Glutamatergic neuron (in vitro differentiated cells): ENCODE measurements around the gene THBS1. TPM values are rescaled to one million over a fixed set of nuclear protein-coding genes. Genes with fewer than 3 reads are reported as not detected.

Experiments used
- DNase-seq: peaks from one replicate; pipeline ENCODE4 v3.0.0; 2022
- H3K27ac Mint-ChIP-seq: one replicate; pipeline ENCODE4 v1.8.0; 2020; ENCODE audit warnings: mild to moderate bottlenecking, mixed read lengths, inconsistent platforms; ENCODE audit not compliant: unreplicated experiment
- H3K27me3 Mint-ChIP-seq: one replicate; pipeline ENCODE4 v1.8.0; 2020; ENCODE audit warnings: mild to moderate bottlenecking, moderate library complexity, mixed read lengths, inconsistent platforms; ENCODE audit not compliant: unreplicated experiment
- H3K36me3 Mint-ChIP-seq: one replicate; pipeline ENCODE4 v1.8.0; 2020; ENCODE audit warnings: mild to moderate bottlenecking, mixed read lengths, inconsistent platforms; ENCODE audit not compliant: unreplicated experiment
- H3K4me1 Mint-ChIP-seq: one replicate; pipeline ENCODE4 v1.8.0; 2020; ENCODE audit warnings: mild to moderate bottlenecking, low read depth, mixed read lengths, inconsistent platforms; ENCODE audit not compliant: unreplicated experiment
- H3K4me3 Mint-ChIP-seq: one replicate; pipeline ENCODE4 v1.8.0; 2020; ENCODE audit warnings: mild to moderate bottlenecking, mixed read lengths, inconsistent platforms; ENCODE audit not compliant: unreplicated experiment
- H3K9me3 Mint-ChIP-seq: one replicate; pipeline ENCODE4 v1.8.0; 2020; ENCODE audit warnings: mild to moderate bottlenecking, moderate library complexity, mixed read lengths, inconsistent platforms; ENCODE audit not compliant: unreplicated experiment
- total RNA-seq: library from RNA; stranded (reverse); fragmentation: NEBNext Ultra II Directional; extraction: Animal tissue kit (Norgen Biotek cat#: 25700); gene quantifications from one replicate; pipeline ENCODE4 v1.2.1, GENCODE V29; 2021; ENCODE audit not compliant: unreplicated experiment
- TF ChIP-seq, protein P1 (sequence below): fragments of 200-600 bp; sonication (generic); IDR thresholded peaks from one replicate; pipeline ENCODE4 v1.5.0; 2021; ENCODE audit not compliant: partially characterized antibody, unreplicated experiment

Gene THBS1
- total RNA-seq, 1 donor from 2014 or later: 0.83 TPM

DNA sequence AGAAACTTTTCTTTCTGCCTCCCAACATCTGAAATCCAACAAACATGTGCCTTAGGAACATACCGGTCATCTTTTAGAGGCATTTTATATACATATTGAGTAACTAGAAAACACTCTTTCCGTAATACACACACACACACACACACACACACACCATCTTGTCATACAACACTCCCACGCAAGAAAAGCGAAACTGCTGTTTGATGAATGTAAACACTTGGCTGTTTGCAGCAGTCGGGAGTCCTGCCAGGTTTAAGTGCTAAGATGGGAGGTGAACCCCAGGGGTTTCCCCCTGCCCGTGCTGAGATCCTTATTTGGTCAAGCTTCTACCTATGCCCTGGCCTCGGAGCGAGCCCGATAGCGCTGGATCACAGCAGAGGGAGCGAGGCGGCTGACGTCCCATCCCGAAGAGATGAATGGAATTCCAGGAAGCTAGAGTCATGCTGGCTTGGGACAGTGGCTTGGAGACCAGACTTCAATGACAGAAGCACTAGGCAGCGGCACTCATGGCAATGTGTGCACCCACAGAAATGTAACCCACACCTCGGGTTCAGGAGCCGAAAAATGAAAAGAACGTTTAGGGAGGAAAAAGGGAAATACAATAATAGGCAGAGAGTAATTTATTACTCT, 1.3 kb upstream of the THBS1 start:
- Mint-ChIP-seq H3K9me3 (peaks cover 4% of the 10 kb centered on the region), H3K27me3 (peaks cover 14% of the 10 kb centered on the region), H3K4me3 (peak overlapping the region; percentile 88), H3K4me1 (peaks cover 7% of the 10 kb centered on the region), H3K27ac (no peak overlapping the region), H3K36me3 (no peaks in the 10 kb centered on the region)
- DNase-seq: no peak
- TF ChIP-seq, protein P1, sequence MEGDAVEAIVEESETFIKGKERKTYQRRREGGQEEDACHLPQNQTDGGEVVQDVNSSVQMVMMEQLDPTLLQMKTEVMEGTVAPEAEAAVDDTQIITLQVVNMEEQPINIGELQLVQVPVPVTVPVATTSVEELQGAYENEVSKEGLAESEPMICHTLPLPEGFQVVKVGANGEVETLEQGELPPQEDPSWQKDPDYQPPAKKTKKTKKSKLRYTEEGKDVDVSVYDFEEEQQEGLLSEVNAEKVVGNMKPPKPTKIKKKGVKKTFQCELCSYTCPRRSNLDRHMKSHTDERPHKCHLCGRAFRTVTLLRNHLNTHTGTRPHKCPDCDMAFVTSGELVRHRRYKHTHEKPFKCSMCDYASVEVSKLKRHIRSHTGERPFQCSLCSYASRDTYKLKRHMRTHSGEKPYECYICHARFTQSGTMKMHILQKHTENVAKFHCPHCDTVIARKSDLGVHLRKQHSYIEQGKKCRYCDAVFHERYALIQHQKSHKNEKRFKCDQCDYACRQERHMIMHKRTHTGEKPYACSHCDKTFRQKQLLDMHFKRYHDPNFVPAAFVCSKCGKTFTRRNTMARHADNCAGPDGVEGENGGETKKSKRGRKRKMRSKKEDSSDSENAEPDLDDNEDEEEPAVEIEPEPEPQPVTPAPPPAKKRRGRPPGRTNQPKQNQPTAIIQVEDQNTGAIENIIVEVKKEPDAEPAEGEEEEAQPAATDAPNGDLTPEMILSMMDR: no peak

- Mint-ChIP-seq H3K36me3 (no peaks in the 10 kb centered on the region), H3K27ac (no peak overlapping the region), H3K27me3 (peaks cover 14% of the 10 kb centered on the region), H3K4me3 (peak overlapping the region; percentile 88), H3K9me3 (peaks cover 4% of the 10 kb centered on the region), H3K4me1 (peaks cover 7% of the 10 kb centered on the region)
- TF ChIP-seq, protein P1: peak; percentile 99
- peak; percentile 92 for DNase-seq
Measured at GRCh38 chr15:39580117-39580484, 778 bp upstream of the THBS1 start.

DNA sequence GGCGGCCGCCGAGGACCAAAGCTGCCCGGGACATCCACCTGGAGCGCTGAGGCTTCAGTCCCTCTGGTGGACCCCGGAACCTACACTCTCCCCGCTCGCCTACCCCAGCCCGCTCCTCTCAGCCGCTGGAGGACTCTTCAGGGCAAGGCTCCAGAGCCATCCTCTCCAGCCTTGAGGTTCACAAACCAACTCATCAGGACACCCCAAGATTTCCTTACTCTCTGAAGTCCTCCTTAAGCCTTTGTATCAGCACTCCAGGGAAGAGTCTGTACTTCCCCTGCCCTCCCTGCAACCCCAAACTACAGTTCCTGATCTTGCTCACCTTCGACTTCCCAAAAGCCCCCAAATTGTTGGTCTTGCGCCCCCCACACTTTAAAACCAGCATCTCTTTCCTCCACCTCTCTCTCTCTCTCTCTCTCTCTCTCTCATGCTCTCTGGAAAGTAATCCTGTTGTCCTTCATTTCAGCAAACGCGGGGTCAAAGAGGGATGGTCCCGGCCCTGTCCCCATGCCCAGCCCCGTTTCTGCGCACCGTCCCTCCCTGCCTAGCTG, 438 bp downstream of the THBS1 start:
- Mint-ChIP-seq H3K27me3 (peaks cover 14% of the 10 kb centered on the region), H3K4me1 (peaks cover 15% of the 10 kb centered on the region), H3K27ac (no peak overlapping the region), H3K36me3 (no peaks in the 10 kb centered on the region), H3K9me3 (peaks cover 4% of the 10 kb centered on the region), H3K4me3 (peak overlapping the region; percentile 78)
- no peak for DNase-seq
- TF ChIP-seq, protein P1: peak; percentile 13

DNA sequence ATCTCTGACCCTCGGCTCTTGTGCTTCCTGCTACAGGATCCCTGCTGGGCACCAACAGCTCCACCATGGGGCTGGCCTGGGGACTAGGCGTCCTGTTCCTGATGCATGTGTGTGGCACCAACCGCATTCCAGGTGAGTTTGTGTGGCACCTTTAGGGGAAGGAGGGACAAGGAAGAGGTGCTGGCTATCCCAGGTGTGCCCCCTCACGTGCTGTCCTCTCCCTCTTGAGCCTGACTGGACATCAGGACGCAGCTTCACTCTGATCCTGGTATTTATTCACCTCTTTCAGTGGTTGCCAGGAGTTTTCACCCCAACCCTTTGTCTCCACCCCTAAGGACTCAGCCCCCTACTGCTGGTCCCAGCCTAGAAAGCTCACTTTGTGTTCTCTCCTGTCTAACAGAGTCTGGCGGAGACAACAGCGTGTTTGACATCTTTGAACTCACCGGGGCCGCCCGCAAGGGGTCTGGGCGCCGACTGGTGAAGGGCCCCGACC, 960 bp downstream of the THBS1 start:
- peaks cover 20% of the 10 kb centered on the region for H3K4me1 Mint-ChIP-seq
- H3K4me3 Mint-ChIP-seq: peak overlapping the region; percentile 78
- DNase-seq: peak; percentile 42
- TF ChIP-seq, protein P1: no peak
- no peak overlapping the region for H3K27ac Mint-ChIP-seq
- peaks cover 6% of the 10 kb centered on the region for H3K9me3 Mint-ChIP-seq
- peaks cover 14% of the 10 kb centered on the region for H3K27me3 Mint-ChIP-seq
- no peaks in the 10 kb centered on the region for H3K36me3 Mint-ChIP-seq

DNA sequence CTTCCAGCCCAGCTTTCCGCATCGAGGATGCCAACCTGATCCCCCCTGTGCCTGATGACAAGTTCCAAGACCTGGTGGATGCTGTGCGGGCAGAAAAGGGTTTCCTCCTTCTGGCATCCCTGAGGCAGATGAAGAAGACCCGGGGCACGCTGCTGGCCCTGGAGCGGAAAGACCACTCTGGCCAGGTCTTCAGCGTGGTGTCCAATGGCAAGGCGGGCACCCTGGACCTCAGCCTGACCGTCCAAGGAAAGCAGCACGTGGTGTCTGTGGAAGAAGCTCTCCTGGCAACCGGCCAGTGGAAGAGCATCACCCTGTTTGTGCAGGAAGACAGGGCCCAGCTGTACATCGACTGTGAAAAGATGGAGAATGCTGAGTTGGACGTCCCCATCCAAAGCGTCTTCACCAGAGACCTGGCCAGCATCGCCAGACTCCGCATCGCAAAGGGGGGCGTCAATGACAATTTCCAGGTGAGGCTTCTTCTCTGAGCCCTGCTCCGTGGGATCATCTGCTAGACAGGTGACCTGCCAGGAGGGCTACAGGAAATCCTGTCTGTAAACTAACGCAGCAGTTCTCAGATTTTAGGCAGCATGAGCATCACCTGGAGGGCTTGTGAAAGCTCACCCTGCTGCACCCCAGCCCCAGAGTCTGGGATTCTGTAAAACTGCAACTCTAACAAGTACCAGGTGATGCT, 1.6 kb downstream of the THBS1 start:
- no peak overlapping the region for H3K27ac Mint-ChIP-seq
- no peaks in the 10 kb centered on the region for H3K36me3 Mint-ChIP-seq
- peaks cover 14% of the 10 kb centered on the region for H3K27me3 Mint-ChIP-seq
- H3K9me3 Mint-ChIP-seq: peaks cover 6% of the 10 kb centered on the region
- no peak overlapping the region for H3K4me3 Mint-ChIP-seq
- DNase-seq: no peak
- TF ChIP-seq, protein P1: no peak
- peaks cover 21% of the 10 kb centered on the region for H3K4me1 Mint-ChIP-seq
